HG03135 (cell line): Measurements from ENCODE around the gene RELA.

ENCODE experiments used
- ATAC-seq: cut with Tn5 transposase; IDR thresholded peaks from one replicate; pipeline ENCODE4 v1.9.1; 2021; ENCODE audit warnings: mild to moderate bottlenecking, moderate library complexity; ENCODE audit not compliant: unreplicated experiment

The RELA gene

DNA sequence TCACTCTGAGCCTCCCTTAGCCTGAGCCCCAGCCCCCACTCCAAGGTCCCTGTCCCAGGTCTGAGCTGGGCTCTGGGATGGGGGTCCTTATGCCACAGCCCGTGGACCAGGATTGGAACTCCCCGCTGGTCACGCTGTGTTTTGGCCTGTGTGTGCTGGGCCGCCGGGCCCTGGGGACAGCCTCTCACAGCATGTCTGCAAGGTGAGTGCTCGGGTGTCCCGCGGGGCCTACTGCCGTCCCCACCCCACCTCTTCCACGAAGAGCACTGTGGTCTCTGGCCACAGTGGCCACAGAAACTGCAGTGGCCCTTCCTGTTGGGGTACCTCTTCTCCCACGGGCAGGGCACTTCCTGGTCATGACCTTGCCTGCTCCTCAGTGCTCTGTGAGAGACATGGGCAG, 28.3 kb downstream of the RELA start:
- no peak for ATAC-seq

DNA sequence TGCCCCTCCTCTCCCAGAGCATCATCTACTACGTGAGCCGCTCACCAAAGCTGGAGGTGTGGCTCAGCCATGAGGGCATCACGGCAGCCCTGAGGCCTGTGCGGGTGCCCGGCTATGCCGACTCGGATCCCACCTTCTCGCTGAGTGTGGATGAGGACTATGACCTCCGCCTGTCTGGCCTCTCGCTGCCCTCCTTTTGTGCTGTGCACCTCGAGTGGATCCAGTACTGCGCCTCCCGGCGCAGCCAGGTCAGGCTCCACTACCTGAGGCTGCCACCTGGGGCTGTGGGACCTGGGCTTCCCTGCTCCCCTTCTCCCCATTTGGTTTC, 28.6 kb downstream of the RELA start:
- no peak for ATAC-seq

DNA sequence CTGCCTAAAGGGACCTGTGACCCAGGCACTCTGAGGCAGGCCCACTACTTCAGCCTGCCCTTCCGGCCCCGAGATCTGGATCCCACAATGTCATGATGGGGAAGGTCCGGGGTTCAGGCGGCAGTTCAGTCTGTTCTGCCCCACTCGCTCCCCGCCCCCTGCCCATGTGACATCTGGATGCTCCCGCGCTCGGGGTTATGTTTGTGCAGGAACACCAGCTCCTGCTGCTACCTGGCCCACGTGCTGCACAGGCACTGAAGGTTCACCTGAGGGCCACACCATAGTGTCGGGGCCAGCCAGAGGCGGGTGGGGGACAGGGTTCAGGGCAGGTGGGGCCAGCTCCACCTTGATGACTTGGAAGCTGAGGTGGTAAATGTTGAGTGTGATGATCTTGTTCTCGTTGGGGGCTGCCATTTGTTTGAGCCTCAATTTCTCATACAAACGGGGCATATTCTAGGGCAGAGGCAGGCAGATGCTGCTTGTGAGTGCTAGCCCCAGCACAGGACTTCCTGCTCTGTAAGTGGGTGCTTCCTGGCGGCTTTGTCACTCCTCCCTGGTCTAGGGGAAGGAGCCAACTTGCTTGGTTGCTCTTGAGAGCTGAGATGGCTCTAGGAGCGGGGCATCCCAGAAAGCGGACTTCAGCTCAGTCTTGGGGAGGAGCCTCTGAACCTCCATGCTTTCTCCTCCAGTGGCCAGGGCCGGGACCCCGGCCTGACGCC, 29.2 kb downstream of the RELA start:
- ATAC-seq, result no peak

DNA sequence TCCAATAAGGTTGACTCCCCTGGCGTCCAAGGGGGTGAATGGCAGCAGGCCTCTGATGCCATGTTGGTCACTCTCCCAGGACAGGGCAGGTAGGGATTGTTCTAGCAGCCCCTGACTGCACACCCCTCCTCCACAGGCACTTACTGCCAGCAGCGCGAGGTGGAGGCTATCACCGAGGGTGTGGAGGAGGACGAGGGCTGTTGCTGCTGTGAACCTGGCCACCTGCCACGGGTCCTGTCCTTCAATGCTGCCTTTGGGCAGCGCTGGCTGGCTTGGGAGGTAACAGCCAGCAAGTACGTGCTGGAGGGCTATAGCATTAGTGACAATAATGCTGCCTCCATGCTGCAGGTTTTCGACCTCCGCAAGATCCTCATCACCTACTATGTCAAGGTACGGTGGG, 32.5 kb downstream of the RELA start:
- no peak for ATAC-seq

DNA sequence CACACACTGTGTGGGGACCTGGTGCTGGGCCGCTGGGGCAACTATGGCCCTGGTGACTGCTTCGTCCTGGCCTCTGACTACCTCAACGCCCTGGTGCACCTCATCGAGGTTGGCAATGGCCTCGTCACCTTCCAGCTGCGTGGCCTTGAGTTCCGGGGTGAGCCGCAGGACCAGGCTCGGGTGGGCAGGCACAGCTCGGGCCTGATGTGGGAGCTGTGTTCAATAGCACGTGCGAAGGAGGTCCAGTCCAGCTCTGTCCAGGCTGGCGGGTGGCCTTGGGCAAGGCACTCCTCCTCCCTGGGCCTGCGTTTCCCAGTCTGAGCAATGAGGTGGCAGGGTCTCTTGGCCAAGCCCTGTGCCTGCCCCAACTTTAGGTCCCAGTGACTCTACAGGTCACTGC, 33.1 kb downstream of the RELA start:
- ATAC-seq, result no peak

DNA sequence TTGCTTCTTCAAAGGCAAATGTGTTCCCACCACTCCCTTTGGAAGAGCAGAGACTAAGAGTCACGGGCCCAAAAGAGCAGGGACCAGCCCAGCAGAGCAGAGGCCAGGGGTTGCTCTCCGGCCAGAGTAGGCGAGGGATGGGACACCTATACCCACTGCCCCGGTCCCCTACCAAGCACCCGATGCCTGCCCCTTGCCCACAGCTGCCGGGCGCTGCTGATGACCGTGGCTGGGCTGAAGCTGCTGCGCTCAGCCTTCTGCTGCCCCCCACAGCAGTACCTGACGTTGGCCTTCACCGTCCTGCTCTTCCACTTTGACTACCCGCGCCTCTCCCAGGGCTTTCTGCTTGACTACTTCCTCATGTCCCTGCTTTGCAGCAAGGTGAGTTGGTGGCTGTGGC, 35.5 kb downstream of the RELA start:
- ATAC-seq, result no peak

DNA sequence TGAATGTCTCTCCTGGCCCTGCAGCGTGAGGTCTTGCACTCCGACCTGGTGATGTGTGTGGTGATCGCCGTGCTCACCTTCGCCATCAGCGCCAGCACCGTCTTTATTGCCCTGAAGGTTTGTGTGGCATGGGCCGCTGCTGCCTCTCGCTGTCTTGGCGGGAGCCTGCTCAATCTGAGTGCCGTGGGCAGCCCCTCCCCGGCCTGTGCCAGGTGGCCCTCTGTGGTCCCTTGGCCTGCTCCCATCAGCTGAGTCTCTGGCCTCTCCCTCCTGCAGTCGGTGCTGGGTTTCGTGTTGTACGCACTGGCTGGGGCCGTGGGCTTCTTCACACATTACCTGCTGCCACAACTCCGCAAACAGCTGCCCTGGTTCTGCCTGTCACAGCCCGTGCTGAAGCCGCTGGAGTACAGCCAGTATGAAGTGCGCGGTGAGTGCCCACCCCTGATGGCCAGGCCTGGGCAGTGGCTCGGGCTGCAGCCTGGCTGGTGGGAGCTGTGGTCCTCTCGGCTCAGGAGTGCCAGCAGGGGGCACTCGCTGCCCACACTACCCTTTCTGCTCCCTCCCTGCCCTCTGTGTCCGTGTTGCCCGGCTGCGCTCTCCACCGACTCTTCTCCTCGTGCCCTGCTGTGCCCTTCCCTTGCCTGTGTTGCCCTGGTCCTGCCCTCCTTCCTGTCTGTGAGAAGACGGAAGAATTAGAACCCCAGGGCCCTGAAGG, 36.9 kb downstream of the RELA start:
- ATAC-seq, result no peak

DNA sequence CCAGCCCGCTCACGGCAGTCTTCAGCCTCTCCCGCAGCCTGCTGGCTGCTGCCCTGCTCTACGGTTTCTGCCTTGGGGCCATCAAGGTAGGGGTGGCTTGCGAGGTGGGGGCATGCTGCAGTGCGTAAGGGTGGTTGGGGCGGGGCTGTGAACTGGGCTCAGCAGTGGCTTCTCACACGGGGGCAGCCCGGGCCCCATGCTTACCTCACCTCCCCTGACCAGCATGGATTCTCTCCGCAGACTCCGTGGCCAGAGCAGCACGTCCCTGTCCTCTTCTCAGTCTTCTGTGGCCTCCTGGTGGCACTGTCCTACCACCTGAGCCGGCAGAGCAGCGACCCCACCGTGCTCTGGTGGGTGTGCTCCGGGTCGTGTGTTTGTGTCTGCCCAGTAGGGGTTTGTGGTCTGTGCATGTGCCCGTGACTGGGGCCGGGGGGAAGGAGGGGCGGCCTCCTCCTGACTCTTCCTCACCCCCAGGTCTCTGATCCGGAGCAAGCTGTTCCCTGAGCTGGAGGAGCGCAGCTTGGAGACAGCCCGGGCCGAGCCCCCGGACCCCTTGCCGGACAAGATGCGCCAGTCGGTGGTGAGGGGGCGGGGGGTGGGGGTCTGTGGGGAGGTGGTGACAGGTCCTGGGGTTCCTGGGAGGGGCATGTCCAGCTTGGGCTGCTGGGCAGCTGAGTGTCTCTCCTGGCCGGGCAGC, 37.6 kb downstream of the RELA start:
- ATAC-seq, result no peak

DNA sequence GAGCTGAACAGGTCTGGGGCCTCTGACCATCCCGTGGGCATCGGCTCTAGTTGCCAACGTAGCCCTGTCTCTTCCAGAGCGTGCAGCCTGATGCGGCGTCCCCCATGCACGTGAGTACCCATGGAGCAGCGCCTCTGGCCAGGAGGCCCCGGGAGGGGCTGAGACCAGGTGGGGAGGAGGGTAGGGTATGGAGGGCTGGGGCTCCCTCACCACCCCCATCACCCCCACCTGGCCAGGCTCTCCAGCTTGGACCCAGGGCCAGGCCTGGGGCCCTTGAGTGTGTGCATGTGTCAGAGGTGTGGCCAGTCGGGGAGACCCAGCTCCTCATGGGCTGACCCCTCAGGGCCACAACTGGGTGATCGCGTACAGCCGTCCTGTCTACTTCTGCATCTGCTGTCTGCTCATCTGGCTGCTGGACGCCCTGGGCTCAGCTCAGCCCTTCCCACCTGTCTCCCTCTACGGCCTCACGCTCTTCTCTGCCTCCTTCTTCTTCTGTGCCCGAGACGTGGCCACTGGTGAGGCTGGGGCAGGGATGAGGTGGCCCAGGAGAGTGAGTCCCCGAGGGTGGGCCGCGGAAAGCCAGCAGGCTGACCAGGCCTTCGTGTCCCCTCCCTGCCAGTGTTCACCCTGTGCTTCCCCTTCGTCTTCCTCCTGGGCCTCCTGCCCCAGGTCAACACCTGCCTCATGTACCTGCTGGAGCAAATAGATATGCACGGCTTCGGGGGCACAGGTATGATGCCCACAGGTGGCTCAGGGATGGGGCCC, 38.7 kb downstream of the RELA start:
- ATAC-seq, result no peak

DNA sequence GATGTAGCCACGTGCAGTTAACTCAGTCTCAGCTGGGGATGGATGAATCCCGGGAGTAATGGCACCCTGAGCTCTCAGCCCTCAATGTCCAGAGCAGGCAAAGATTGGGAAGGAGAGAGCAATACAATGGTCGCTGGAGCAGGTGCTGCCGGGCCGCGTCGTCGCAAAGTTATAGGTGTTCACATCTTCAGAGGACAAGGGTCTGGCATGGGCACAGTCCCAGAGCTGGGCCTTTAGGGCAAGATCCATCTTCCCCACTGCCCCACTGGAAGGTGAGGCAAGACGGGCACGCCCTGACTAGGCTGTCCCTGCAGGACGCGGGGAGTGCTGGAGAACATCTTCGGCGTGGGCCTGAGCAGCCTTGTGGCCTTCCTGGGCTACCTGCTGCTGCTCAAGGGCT, 39.5 kb downstream of the RELA start:
- no peak for ATAC-seq

DNA sequence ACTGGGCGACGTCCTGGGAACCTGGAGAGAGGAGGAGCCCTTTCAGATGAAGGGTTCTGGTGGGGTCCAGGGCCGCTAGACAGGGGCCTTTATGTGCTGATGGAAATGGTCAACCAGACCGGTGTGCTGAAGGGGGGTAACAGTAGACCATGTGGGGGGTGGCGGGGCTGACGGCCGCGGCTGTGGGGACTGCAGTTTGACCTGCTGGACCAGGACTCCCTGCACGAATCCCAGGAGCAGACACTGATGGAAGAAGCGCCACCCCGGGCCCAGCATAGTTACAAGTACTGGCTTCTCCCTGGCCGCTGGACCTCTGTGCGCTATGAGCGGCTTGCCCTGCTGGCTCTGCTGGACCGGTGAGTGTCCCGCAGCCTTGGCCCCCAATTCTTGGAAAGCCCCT, 40.7 kb downstream of the RELA start:
- no peak for ATAC-seq

DNA sequence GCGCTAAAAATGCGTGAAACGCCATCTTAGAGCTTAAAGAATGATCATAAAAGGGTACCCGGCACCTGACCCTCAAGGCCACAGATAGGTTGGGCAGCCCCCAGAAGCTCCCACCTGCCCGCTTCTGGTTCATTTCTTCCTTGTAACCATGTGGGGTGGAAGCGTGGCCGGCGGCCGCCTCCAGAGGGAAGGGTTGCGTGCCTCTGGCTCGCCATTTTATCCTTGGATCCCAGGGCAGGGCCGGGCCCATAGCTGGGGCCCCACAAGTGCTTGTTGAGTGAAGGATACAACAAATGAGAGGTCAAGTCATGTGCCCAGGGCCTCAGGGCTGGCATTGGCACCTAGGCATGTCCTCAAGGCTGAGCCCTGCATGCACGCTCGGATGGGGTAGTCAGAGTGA, 41.3 kb downstream of the RELA start:
- no peak for ATAC-seq

DNA sequence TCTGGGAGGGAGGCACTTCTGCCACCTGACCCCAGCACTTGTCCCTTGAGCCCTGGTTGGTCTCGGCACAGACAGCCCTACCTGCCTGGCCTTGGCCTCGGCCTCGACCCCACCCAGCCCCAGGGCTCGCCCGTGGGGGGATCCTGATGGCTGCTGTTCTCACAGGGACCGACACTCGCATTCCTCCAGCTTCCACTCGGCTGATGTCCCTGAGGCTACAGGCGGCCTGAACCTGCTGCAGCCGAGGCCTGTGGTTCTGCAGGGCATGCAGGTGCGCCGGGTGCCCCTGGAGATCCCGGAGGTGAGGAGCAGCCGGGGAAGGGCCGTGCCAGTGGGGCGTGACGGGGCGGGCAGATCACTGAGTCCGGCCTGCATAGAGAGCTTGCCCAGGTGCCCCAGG, 42.0 kb downstream of the RELA start:
- ATAC-seq, result no peak

DNA sequence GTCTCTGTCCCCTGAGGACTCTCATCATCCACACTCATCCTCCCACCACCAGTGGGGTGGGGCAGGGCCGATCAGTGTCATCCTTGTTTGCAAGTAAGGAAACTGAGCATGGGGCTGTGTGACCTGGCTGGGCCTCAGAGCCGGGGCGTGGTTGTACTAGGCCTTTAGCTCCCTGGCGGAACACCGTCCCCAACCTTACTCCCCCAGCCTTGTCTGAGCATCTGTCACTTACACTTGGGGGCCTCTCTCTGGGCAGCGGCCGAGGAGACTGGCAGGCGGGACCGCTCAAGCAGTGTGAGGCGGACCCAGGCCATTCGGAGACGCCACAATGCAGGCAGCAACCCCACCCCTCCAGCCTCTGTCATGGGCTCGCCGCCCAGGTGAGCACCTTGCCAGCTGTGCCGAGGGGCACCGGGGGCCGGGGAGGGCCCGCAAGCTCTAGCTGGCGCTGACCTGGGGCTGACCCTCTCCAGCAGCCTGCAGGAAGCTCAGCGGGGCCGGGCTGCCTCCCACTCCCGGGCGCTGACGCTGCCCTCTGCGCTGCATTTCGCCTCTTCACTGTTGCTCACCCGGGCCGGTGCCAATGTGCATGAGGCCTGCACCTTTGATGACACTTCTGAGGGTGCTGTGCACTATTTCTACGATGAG, 43.3 kb downstream of the RELA start:
- no peak for ATAC-seq

DNA sequence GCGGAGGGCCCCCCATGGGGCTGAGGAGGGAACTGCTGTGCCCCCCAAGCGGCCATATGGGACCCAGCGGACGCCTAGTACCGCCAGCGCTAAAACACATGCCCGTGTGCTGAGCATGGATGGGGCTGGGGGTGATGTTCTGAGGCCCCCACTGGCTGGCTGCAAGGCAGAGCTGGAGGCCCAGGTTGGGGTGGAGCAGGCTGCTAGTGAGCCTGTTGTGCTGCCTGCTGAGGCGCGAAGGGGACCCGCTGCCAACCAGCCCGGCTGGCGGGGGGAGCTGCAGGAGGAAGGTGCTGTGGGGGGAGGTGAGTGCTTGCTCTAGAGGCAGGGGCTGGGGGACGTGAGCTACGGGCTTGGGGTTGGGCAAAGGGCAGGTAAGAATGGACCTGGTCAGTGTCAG, 44.0 kb downstream of the RELA start:
- ATAC-seq, result no peak

DNA sequence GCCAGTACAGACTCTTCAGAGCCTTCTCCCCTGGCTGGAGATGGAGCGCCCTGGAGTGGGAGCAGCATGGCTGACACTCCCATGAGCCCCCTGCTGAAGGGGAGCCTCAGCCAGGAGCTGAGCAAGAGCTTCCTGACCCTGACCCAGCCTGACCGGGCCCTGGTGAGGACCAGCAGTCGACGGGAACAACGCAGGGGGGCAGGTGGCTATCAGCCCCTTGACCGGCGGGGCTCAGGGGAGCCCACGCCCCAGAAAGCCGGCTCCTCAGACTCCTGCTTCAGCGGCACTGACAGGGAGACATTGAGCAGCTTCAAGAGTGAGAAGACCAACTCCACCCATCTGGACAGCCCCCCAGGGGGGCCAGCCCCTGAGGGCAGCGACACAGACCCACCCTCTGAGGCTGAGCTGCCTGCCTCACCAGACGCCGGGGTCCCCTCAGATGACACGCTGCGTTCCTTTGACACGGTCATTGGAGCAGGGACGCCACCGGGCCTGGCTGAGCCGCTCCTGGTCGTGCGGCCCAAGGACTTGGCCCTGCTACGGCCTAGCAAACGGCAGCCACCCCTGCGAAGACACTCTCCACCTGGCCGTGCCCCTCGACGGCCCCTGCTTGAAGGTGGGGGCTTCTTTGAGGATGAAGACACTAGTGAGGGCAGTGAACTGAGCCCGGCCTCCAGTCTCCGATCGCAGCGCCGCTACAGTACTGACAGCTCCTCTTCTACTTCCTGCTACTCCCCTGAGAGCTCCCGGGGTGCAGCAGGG, 44.5 kb downstream of the RELA start:
- no peak for ATAC-seq

DNA sequence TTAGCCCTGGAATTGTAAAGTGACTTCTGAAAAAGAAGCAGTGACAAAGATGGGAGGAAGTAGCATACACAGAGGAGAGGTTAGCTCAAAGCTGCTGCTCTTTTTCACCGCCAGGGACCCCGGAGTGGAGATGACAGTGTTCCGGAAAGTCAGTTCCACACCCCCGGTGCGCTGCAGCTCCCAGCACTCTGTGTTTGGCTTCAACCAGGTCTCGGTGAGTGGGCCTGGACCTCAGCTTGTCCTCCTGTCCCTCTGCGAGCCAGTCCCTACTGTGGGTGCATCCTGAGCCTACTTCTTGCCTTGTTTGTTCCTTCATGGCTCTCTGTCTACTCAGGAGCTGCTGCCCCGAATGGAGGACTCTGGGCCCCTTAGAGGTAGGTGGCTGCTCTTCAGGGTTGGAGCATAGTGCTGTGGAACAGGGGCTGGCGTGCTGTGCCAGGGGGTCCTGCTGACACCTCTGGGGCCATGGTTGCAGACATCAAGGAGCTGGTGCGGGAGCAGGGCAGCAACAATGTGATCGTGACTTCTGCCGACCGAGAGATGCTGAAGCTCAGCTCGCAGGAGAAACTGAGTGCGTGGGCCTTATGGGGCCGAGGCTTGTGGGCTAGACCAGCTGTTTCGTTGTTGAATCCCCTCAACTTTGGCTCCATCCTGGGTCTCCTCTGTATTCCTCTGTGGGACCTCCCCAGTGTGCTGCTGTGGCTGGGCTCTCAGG, 45.4 kb downstream of the RELA start:
- ATAC-seq, result no peak

DNA sequence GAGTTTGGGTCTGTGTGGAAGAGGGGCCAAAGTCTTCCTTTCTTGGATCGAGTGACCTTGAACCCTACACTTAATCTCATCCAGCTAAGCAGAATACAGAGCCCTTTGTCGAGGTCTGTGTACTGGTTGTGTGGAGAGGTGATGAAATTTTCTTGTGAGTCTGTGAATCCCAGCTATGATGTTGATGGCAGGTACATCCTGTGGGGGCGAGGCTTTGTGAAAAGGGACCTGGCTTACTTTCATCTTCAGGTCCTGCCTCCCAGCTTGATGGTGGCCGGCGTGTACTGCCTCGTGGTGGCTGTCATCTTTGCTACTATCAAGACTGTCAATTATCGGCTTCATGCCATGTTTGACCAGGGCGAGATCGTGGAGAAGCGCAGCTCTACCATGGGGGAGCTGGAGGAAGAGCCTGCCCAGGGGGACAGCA, 46.1 kb downstream of the RELA start:
- no peak for ATAC-seq

DNA sequence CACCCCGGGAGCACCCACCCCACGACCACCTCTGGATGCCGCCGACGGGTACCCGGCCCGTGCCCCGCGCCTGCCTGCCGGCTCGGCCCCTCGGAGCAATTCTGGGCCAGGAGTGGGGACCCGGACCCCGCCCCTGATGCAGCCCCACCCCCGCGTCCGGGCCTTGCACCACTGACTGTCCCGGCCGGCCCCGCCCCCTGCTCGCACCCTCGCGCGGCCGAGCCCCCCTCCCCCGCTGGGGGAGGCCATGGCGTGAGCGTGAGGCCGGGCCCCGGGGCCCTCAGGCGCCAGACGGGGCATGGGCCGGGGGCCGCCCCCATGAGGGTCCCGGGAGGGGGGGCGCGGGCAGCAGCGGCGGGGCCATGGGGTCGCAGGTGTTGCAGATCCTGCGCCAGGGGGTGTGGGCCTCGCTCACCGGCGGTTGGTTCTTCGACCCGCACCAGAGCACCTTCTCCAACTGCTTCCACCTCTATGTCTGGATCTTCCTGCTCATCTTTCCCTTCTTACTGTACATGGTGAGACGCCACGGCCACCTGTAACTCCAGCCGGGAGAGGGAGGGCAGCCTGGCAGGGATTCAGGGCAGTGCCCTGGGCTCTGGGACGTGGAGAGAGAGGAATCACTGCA, 46.7 kb downstream of the RELA start:
- ATAC-seq, result peak; percentile 3
